ENCODE measurements around the gene RABGAP1.

GRCh38 chr9:122900791-122901190 is 40.0 kb upstream of the RABGAP1 start:
- TF ChIP-seq, protein P1, sequence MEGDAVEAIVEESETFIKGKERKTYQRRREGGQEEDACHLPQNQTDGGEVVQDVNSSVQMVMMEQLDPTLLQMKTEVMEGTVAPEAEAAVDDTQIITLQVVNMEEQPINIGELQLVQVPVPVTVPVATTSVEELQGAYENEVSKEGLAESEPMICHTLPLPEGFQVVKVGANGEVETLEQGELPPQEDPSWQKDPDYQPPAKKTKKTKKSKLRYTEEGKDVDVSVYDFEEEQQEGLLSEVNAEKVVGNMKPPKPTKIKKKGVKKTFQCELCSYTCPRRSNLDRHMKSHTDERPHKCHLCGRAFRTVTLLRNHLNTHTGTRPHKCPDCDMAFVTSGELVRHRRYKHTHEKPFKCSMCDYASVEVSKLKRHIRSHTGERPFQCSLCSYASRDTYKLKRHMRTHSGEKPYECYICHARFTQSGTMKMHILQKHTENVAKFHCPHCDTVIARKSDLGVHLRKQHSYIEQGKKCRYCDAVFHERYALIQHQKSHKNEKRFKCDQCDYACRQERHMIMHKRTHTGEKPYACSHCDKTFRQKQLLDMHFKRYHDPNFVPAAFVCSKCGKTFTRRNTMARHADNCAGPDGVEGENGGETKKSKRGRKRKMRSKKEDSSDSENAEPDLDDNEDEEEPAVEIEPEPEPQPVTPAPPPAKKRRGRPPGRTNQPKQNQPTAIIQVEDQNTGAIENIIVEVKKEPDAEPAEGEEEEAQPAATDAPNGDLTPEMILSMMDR (IDR thresholded peaks at IDR 0.05; ENCODE audit: low read depth, low read length, missing input control) = no peak
- TF ChIP-seq SP1 (IDR thresholded peaks at IDR 0.05) (no peak), HNF4A (conservative IDR thresholded peaks at IDR 0.05) (no peak), TAF1 (conservative IDR thresholded peaks at IDR 0.05) (no peak), JUND (IDR thresholded peaks at IDR 0.05) (no peak), YY1 (IDR thresholded peaks at IDR 0.05) (peak; percentile 31), RXRA (IDR thresholded peaks at IDR 0.05) (no peak), FOXA1 (IDR thresholded peaks at IDR 0.05) (no peak), MAX (IDR thresholded peaks at IDR 0.05) (no peak), RAD21 (IDR thresholded peaks at IDR 0.05) (no peak), NR2F2 (IDR thresholded peaks at IDR 0.05) (no peak), FOXA2 (IDR thresholded peaks at IDR 0.05) (no peak)
- TF ChIP-seq, protein P2, sequence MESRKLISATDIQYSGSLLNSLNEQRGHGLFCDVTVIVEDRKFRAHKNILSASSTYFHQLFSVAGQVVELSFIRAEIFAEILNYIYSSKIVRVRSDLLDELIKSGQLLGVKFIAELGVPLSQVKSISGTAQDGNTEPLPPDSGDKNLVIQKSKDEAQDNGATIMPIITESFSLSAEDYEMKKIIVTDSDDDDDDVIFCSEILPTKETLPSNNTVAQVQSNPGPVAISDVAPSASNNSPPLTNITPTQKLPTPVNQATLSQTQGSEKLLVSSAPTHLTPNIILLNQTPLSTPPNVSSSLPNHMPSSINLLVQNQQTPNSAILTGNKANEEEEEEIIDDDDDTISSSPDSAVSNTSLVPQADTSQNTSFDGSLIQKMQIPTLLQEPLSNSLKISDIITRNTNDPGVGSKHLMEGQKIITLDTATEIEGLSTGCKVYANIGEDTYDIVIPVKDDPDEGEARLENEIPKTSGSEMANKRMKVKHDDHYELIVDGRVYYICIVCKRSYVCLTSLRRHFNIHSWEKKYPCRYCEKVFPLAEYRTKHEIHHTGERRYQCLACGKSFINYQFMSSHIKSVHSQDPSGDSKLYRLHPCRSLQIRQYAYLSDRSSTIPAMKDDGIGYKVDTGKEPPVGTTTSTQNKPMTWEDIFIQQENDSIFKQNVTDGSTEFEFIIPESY (IDR thresholded peaks at IDR 0.05) = no peak
- TF ChIP-seq, protein P3, sequence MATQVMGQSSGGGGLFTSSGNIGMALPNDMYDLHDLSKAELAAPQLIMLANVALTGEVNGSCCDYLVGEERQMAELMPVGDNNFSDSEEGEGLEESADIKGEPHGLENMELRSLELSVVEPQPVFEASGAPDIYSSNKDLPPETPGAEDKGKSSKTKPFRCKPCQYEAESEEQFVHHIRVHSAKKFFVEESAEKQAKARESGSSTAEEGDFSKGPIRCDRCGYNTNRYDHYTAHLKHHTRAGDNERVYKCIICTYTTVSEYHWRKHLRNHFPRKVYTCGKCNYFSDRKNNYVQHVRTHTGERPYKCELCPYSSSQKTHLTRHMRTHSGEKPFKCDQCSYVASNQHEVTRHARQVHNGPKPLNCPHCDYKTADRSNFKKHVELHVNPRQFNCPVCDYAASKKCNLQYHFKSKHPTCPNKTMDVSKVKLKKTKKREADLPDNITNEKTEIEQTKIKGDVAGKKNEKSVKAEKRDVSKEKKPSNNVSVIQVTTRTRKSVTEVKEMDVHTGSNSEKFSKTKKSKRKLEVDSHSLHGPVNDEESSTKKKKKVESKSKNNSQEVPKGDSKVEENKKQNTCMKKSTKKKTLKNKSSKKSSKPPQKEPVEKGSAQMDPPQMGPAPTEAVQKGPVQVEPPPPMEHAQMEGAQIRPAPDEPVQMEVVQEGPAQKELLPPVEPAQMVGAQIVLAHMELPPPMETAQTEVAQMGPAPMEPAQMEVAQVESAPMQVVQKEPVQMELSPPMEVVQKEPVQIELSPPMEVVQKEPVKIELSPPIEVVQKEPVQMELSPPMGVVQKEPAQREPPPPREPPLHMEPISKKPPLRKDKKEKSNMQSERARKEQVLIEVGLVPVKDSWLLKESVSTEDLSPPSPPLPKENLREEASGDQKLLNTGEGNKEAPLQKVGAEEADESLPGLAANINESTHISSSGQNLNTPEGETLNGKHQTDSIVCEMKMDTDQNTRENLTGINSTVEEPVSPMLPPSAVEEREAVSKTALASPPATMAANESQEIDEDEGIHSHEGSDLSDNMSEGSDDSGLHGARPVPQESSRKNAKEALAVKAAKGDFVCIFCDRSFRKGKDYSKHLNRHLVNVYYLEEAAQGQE (IDR thresholded peaks at IDR 0.05) = no peak
